H1 (cell line): ENCODE results near the gene LVRN. TPM values are rescaled to one million over a fixed set of nuclear protein-coding genes. Genes with fewer than 3 reads are reported as not detected.

Experiments used
- CTCF ChIA-PET: fragments of 300-600 bp; sonication (Branson Sonifier 250); formaldehyde crosslinking; loops from one replicate; lab custom pipeline; 2021; ENCODE audit not compliant: partially characterized antibody; lab: Charles Lee
- POLR2A ChIA-PET: fragments of 300-600 bp; sonication (Branson Sonifier 250); formaldehyde crosslinking; loops from one replicate; lab custom pipeline; 2021; ENCODE audit warnings: inconsistent platforms; ENCODE audit not compliant: partially characterized antibody; lab: Charles Lee
- DNase-seq, 2 experiments: peaks; one replicate each; pipeline versions ENCODE4 v3.0.0 to v3.0.0-alpha.2; 2010 to 2022; ENCODE audit warnings: low spot score in 2 of 2, low read depth in 1 of 2, mixed read lengths in 1 of 2
- FAIRE-seq: peaks from 2 replicates; lab custom pipeline; 2011; peaks lifted over from hg19 to GRCh38; lab: Jason Lieb, UNC
- H2AFZ ChIP-seq: 2 replicates; pipeline ENCODE4 v1.8.1; 2012; ENCODE audit warnings: low read length, inconsistent platforms
- H2AK5ac ChIP-seq: 2 replicates; pipeline ENCODE4 v1.6.1; 2013; ENCODE audit warnings: low read depth, low read length
- H2BK120ac ChIP-seq: replicated peaks from 2 replicates; pipeline ENCODE3; 2013; ENCODE audit warnings: low read depth, low read length, inconsistent platforms
- H2BK12ac ChIP-seq: 2 replicates; pipeline ENCODE4 v1.6.1; 2013; ENCODE audit warnings: low read depth, low read length
- H2BK15ac ChIP-seq: 2 replicates; pipeline ENCODE4 v1.6.1; 2013; ENCODE audit warnings: low read length
- H2BK20ac ChIP-seq: 2 replicates; pipeline ENCODE4 v1.6.1; 2013; ENCODE audit warnings: low read length
- H2BK5ac ChIP-seq: 2 replicates; pipeline ENCODE4 v1.6.1; 2013; ENCODE audit warnings: low read depth, low read length
- H3K14ac ChIP-seq: 2 replicates; pipeline ENCODE4 v1.6.1; 2013; ENCODE audit warnings: inconsistent platforms; ENCODE audit not compliant: insufficient read length
- H3K18ac ChIP-seq: 2 replicates; pipeline ENCODE4 v1.6.1; 2013; ENCODE audit warnings: low read length; ENCODE audit errors: extremely low read depth
- H3K23ac ChIP-seq: 2 replicates; pipeline ENCODE4 v1.6.1; 2013; ENCODE audit warnings: inconsistent platforms; ENCODE audit not compliant: insufficient read length
- H3K23me2 ChIP-seq: 2 replicates; pipeline ENCODE4 v1.6.1; 2013; ENCODE audit warnings: low read depth, low read length
- H3K27ac ChIP-seq: 2 replicates; pipeline ENCODE4 v1.6.1; 2011; ENCODE audit warnings: low read depth, low read length, inconsistent platforms
- H3K27me3 ChIP-seq, 4 experiments: replicated peaks in 1 of 4; 1 replicate in 1 of 4; 2 replicates in 3 of 4; pipeline versions ENCODE4 v1.6.1 to v1.8.1; 2011 to 2013; ENCODE audit warnings: low read length in 3 of 4, mild to moderate bottlenecking in 3 of 4, inconsistent platforms in 2 of 4, mixed read lengths in 2 of 4, moderate library complexity in 1 of 4; ENCODE audit not compliant: control insufficient read depth in 3 of 4, insufficient read depth in 3 of 4; ENCODE audit errors: extremely low read depth in 1 of 4
- H3K36me3 ChIP-seq, 4 experiments: 2 replicates each; pipeline versions ENCODE4 v1.6.1 to v1.8.1; 2011 to 2013; ENCODE audit warnings: mild to moderate bottlenecking in 4 of 4, low read length in 3 of 4, moderate library complexity in 2 of 4, control low read depth in 1 of 4, inconsistent platforms in 1 of 4; ENCODE audit not compliant: insufficient read depth in 4 of 4, control insufficient read depth in 2 of 4
- H3K4ac ChIP-seq: replicated peaks from 2 replicates; pipeline ENCODE3; 2013; ENCODE audit warnings: low read length, low read depth, mixed read lengths, inconsistent platforms; ENCODE audit not compliant: insufficient read length
- H3K4me1 ChIP-seq, 4 experiments: replicated peaks in 1 of 4; 1 replicate in 1 of 4; 2 replicates in 3 of 4; pipeline versions ENCODE4 v1.6.1 to v1.8.1; 2011 to 2013; ENCODE audit warnings: low read length in 3 of 4, inconsistent platforms in 2 of 4, mixed read lengths in 1 of 4; ENCODE audit not compliant: insufficient read depth in 4 of 4, control insufficient read depth in 3 of 4
- H3K4me2 ChIP-seq, 2 experiments: 2 replicates each; pipeline versions ENCODE4 v1.6.1 to v1.8.1; 2011 to 2013; ENCODE audit warnings: low read depth in 2 of 2, low read length in 2 of 2, control low read depth in 1 of 2, inconsistent platforms in 1 of 2, mild to moderate bottlenecking in 1 of 2; ENCODE audit not compliant: insufficient read depth in 1 of 2
- H3K4me3 ChIP-seq, 4 experiments: fragments of 200-600, 300-600 bp in 1 of 4; sonication (generic), shearing (Covaris generic), sonication (Bioruptor Twin) in 1 of 4; 2 replicates each; pipeline versions ENCODE4 v1.5.1 to v1.8.1; 2011 to 2016; ENCODE audit warnings: low read length in 4 of 4, low read depth in 3 of 4, control low read depth in 2 of 4, inconsistent platforms in 2 of 4, mild to moderate bottlenecking in 2 of 4, mixed read lengths in 1 of 4, moderate library complexity in 1 of 4; ENCODE audit not compliant: insufficient read depth in 2 of 4; ENCODE audit errors: extremely low read depth in 1 of 4
- H3K56ac ChIP-seq: replicated peaks from 2 replicates; pipeline ENCODE3; 2013; ENCODE audit warnings: low read depth, mild to moderate bottlenecking, mixed read lengths, low read length, inconsistent platforms; ENCODE audit not compliant: insufficient read length
- H3K79me1 ChIP-seq: 2 replicates; pipeline ENCODE4 v1.6.1; 2013; ENCODE audit warnings: low read depth, low read length, control low read depth
- H3K79me2 ChIP-seq, 2 experiments: 2 replicates each; pipeline versions ENCODE4 v1.6.1 to v1.8.1; 2012 to 2013; ENCODE audit warnings: low read length in 2 of 2, mild to moderate bottlenecking in 2 of 2, inconsistent platforms in 1 of 2; ENCODE audit not compliant: insufficient read depth in 2 of 2, control insufficient read depth in 1 of 2
- H3K9ac ChIP-seq, 4 experiments: replicated peaks in 1 of 4; 1 replicate in 1 of 4; 2 replicates in 3 of 4; pipeline versions ENCODE4 v1.6.1 to v1.8.1; 2011 to 2013; ENCODE audit warnings: low read depth in 3 of 4, low read length in 3 of 4, control low read depth in 2 of 4, mild to moderate bottlenecking in 2 of 4, moderate library complexity in 2 of 4, inconsistent platforms in 1 of 4; ENCODE audit errors: extremely low read depth in 1 of 4
- H3K9me3 ChIP-seq, 2 experiments: 2 replicates each; pipeline versions ENCODE4 v1.6.1 to v1.8.1; 2012 to 2013; ENCODE audit warnings: mild to moderate bottlenecking in 2 of 2, moderate library complexity in 2 of 2, control low read depth in 1 of 2, inconsistent platforms in 1 of 2, low read depth in 1 of 2, low read length in 1 of 2, mixed read lengths in 1 of 2; ENCODE audit not compliant: insufficient read depth in 2 of 2
- H4K20me1 ChIP-seq, 2 experiments: replicated peaks in 1 of 2; 2 replicates each; pipeline versions ENCODE3 to v1.8.1; 2011 to 2013; ENCODE audit warnings: inconsistent platforms in 2 of 2, low read length in 2 of 2, mild to moderate bottlenecking in 1 of 2; ENCODE audit not compliant: insufficient read depth in 2 of 2, control insufficient read depth in 1 of 2
- H4K5ac ChIP-seq: 2 replicates; pipeline ENCODE4 v1.6.1; 2013; ENCODE audit warnings: low read length, low read depth, mixed read lengths, inconsistent platforms; ENCODE audit not compliant: insufficient read length
- H4K8ac ChIP-seq: 2 replicates; pipeline ENCODE4 v1.8.0; 2013; ENCODE audit warnings: mild to moderate bottlenecking, moderate library complexity, low read length, inconsistent platforms; ENCODE audit not compliant: insufficient read depth; ENCODE audit errors: extremely low read depth
- H4K91ac ChIP-seq: replicated peaks from 2 replicates; pipeline ENCODE3; 2013; ENCODE audit warnings: low read length, mixed read lengths, inconsistent platforms; ENCODE audit not compliant: insufficient read length
- ASH2L ChIP-seq: fragments of 200-600, 300-600 bp; sonication (generic); IDR thresholded peaks from one replicate; pipeline ENCODE4 v1.7.1; 2017; ENCODE audit warnings: low read length
- BCL11A ChIP-seq, 2 experiments: IDR thresholded peaks; one replicate each; pipeline ENCODE4 v1.6.1; 2011; ENCODE audit warnings: low read depth in 2 of 2, low read length in 2 of 2, mild to moderate bottlenecking in 2 of 2
- CBX8 ChIP-seq: fragments of 300-800, 300-1000 bp; sonication (generic); IDR thresholded peaks from 2 replicates; pipeline ENCODE4 v1.7.1; 2016; ENCODE audit warnings: low read depth, low read length, borderline replicate concordance
- CEBPB ChIP-seq: IDR thresholded peaks from 2 replicates; pipeline ENCODE4 v1.6.1; 2012; ENCODE audit warnings: low read depth, low read length
- CREB1 ChIP-seq: IDR thresholded peaks from 2 replicates; pipeline ENCODE4 v1.6.1; 2012; ENCODE audit warnings: inconsistent platforms
- HDAC2 ChIP-seq, 2 experiments: fragments of 300-600 bp in 1 of 2; sonication (generic) in 1 of 2; IDR thresholded peaks; 2 replicates each; pipeline ENCODE4 v1.6.1; 2011 to 2012; ENCODE audit warnings: low read depth in 2 of 2, low read length in 2 of 2, mild to moderate bottlenecking in 2 of 2, moderate library complexity in 2 of 2, borderline replicate concordance in 1 of 2, inconsistent platforms in 1 of 2
- KDM1A ChIP-seq: fragments of 200-600, 300-600 bp; sonication (generic); IDR thresholded peaks from 2 replicates; pipeline ENCODE4 v1.7.1; 2016; ENCODE audit warnings: mild to moderate bottlenecking, low read length, borderline replicate concordance
- POU5F1 ChIP-seq: IDR thresholded peaks from 2 replicates; pipeline ENCODE4 v1.6.1; 2011; ENCODE audit warnings: low read depth, mild to moderate bottlenecking, low read length, moderate library complexity
- RNF2 ChIP-seq: fragments of 200-900, 300-1000 bp; sonication (generic); IDR thresholded peaks from 2 replicates; pipeline ENCODE4 v1.7.1; 2016; ENCODE audit warnings: borderline replicate concordance, low read depth, mild to moderate bottlenecking, antibody characterized with exemption, low read length; ENCODE audit not compliant: poor library complexity, severe bottlenecking; ENCODE audit errors: missing control alignments
- RXRA ChIP-seq: IDR thresholded peaks from 2 replicates; pipeline ENCODE4 v1.6.1; 2011; ENCODE audit warnings: low read depth, mild to moderate bottlenecking, low read length, moderate library complexity; ENCODE audit not compliant: insufficient read depth
- SIX5 ChIP-seq: IDR thresholded peaks from 2 replicates; pipeline ENCODE4 v1.6.1; 2011; ENCODE audit warnings: mild to moderate bottlenecking, low read depth, low read length
- SP1 ChIP-seq: IDR thresholded peaks from 2 replicates; pipeline ENCODE4 v1.6.1; 2011; ENCODE audit warnings: low read depth, low read length
- SP4 ChIP-seq: IDR thresholded peaks from 2 replicates; pipeline ENCODE4 v1.6.1; 2012; ENCODE audit warnings: low read length, inconsistent platforms
- SRF ChIP-seq: IDR thresholded peaks from 2 replicates; pipeline ENCODE4 v1.6.1; 2011; ENCODE audit warnings: mild to moderate bottlenecking, low read depth, low read length, moderate library complexity
- SUZ12 ChIP-seq: fragments of 200-600 bp; sonication (generic); IDR thresholded peaks from 2 replicates; pipeline ENCODE4 v1.6.1; 2012; ENCODE audit warnings: mild to moderate bottlenecking, inconsistent platforms, low read length, moderate library complexity, mixed read lengths
- TCF12 ChIP-seq: IDR thresholded peaks from 2 replicates; pipeline ENCODE4 v1.6.1; 2011; ENCODE audit warnings: low read depth, mild to moderate bottlenecking, low read length
- WGBS, 2 experiments: shearing (Covaris generic) in 1 of 2; methylation state at CpG; one replicate each; pipeline versions ENCODE4 v1.1.6 to v1.1.7; 2013 to 2015; ENCODE audit warnings: low lambda C conversion rate in 2 of 2, mixed read lengths in 2 of 2, inconsistent platforms in 1 of 2, low coverage in 1 of 2, missing lambda C conversion rate in 1 of 2; ENCODE audit not compliant: insufficient replicate concordance in 2 of 2, insufficient coverage in 1 of 2, insufficient read length in 1 of 2; ENCODE audit errors: extremely low coverage in 1 of 2, missing lambda C conversion rate in 1 of 2; 5-methylcytosine and 5-hydroxymethylcytosine counted together
- polyA plus RNA-seq, 7 experiments: library from polyadenylated mRNA; depleted of rRNA in 3 of 7; stranded (reverse) in 5 of 7; unstranded in 2 of 7; fragments of >200 nt in 5 of 7; fragments of 200-250 nt in 2 of 7; gene quantifications; 1 replicate in 5 of 7; 2 replicates in 1 of 7; 4 replicates in 1 of 7; pipeline versions ENCODE4 v1.2.1 to v1.2.3, GENCODE V29; 2011 to 2013; ENCODE audit warnings: missing spikeins in 2 of 7, mixed read lengths in 2 of 7
- total RNA-seq: library from RNA; stranded (reverse); fragmentation: NEBNext Ultra II Directional; extraction: Animal tissue kit (Norgen Biotek cat#: 25700); gene quantifications from 2 replicates; pipeline ENCODE4 v1.2.1, GENCODE V29; 2021

LVRN gene
- total and polyA plus RNA-seq, 2 of the 8 experiments (the other 6 are each of a cell fraction or from before 2014, with no cell fraction given), result 0.08 to 0.09 TPM

DNA sequence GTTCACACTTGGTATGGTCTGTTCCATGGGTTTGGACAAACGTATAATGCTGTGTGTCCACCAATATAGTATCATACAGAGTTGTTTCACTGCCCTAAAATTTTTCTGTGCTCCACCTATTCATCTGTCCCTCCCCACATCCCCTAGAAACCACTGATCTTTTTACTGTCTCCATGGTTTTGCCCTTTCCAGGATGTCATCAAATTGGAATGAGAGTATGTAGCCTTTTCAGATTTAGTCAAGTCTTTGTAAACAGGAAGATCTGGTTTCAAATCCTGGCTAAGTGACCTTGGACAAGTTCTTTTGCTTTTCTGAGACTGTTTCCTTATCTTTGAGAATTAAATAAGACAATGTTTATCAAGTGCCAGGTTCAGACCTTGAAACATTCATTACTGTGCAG, 13.2 kb upstream of the LVRN start:
- Histone ChIP-seq H3K56ac (no peak overlapping the region), H3K27me3 (no peaks in the 10 kb centered on the region), H4K91ac (no peak overlapping the region), H4K8ac (no peak overlapping the region), H2AK5ac (no peak overlapping the region), H3K14ac (no peak overlapping the region), H3K79me2 (no peaks in the 10 kb centered on the region), H2BK120ac (no peak overlapping the region), H3K23ac (no peak overlapping the region), H4K20me1 (no peaks in the 10 kb centered on the region), H3K9ac (no peak overlapping the region), H3K4me1 (peaks cover 0 to 9% (median 2%) of the 10 kb centered on the region in 4 experiments; a peak in 3 of 7 replicates), H2AFZ (no peak overlapping the region), H2BK5ac (no peak overlapping the region), H3K79me1 (no peaks in the 10 kb centered on the region), H4K5ac (no peak overlapping the region), H3K27ac (no peak overlapping the region), H3K9me3 (no peaks in the 10 kb centered on the region), H3K4me2 (no peak overlapping the region), H3K23me2 (no peaks in the 10 kb centered on the region), H3K4me3 (no peak overlapping the region), H3K36me3 (no peaks in the 10 kb centered on the region), H2BK12ac (no peak overlapping the region), H3K18ac (no peak overlapping the region), H2BK15ac (no peak overlapping the region), H3K4ac (no peak overlapping the region), H2BK20ac (no peak overlapping the region)
- no peak for DNase-seq
- 90% methylated on average over 1 of the region's 1 CpG; no CpG with 5 or more reads in 1 of the 2 experiments for WGBS, 2 experiments
- FAIRE-seq, result no peak
- ChIA-PET CTCF (interaction anchor here (0.6 to 5.6 kb wide), 2 partner anchors 17 to 117 kb away, joined by 3 to 16 read pairs; no protein-coding TSS in a partner anchor), POLR2A (interaction anchor here (1.5 kb wide), 1 partner anchor 10 kb away, joined by 3 read pairs; no protein-coding TSS in a partner anchor)
- no peak for TF ChIP-seq CREB1
- TF ChIP-seq HDAC2 (IDR thresholded peaks at IDR 0.05; ENCODE audit: borderline replicate concordance in 1 of 2, low read depth in 2 of 2, low read length in 2 of 2), result no peak
- no peak for TF ChIP-seq KDM1A
- no peak for TF ChIP-seq SP1
- TF ChIP-seq SRF, result no peak
- no peak for TF ChIP-seq SIX5
- TF ChIP-seq RXRA, result no peak
- no peak for TF ChIP-seq SUZ12
- no peak for TF ChIP-seq CBX8
- TF ChIP-seq RNF2, result no peak
- no peak for TF ChIP-seq POU5F1
- no peak for TF ChIP-seq BCL11A (IDR thresholded peaks at IDR 0.05; ENCODE audit: low read depth in 2 of 2, low read length in 2 of 2)
- no peak for TF ChIP-seq CEBPB
- TF ChIP-seq ASH2L, result no peak
- no peak for TF ChIP-seq SP4
- TF ChIP-seq TCF12, result no peak
